NCI-H2227 (cell line): ENCODE data around the gene DLGAP1.
"Not testable (repeated sequence)": the region's sequence is repeated elsewhere in the genome, so short reads cannot be mapped to it uniquely, and the experiment has no call there.

Experiments used
- DNase-seq: peaks from one replicate; lab custom pipeline; 2025; ENCODE audit not compliant: unreplicated experiment; lab: John Stamatoyannopoulos, UW

DLGAP1 gene

DNA sequence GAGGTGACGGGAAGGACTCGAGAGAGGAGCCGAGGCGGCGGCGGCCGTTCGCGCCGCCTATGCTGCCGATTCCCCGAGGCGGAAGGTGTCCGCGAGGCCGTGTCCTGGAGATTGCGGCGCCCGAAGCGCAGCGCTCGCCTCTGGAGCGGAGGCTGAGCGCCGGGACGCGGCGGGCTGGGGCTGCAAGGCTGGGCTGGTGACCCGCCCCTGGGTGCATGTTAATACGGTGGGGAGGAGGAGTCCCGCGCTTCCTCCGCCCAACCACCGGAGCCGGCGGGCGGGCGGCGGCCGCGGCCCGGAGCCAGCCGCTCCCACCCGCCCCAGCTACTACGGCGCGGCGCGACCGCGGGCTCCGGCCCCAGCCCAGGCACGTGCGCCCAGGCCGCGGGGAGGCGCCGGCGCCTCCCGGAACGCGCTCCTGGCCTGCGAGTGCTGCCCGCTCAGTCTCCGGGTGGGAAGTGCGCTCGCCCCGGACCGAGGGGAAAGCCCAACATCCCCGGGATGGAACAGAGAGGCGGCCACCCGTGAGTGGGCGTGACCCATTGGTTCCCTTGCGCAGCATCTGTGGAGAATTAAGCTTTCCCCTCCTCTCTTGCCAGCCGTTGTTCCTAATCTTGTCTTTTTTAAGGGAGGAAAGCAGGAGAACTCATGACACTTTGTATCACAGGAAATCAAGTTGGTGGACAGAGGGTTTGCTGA lies at the start of gene DLGAP1:
Gene DLGAP1 (minus strand): TSS at position 195 of the 699 bp plus-strand sequence.
- peak; percentile 42 for DNase-seq

DNA sequence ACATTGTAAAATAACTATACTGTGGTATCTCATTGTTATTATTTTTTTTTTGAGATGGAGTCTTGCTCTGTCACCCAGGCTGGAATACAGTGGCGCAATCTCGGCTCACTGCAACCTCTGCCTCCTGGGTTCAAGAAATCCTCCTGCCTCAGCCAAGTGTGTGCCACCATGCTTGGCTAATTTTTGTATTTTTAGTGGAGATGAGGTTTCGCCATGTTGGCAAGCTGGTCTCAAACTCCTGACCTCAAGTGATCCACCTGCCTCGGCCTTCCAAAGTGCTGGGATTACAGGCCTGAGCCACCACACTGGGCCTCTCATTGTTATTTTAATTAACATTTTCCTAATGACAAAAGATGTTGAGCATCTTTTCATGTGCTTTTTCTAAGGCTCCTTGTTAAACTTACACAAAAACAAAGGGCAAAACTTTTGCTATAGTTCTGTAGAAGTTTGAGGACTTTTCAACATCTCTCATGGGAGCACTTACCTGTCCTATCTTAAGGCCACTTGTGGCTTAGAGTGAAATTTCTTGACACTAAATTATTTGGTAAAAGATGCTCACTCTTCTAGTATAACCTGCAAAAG lies 39.7 kb upstream of the DLGAP1 start:
- not testable (repeated sequence) for DNase-seq

DNA sequence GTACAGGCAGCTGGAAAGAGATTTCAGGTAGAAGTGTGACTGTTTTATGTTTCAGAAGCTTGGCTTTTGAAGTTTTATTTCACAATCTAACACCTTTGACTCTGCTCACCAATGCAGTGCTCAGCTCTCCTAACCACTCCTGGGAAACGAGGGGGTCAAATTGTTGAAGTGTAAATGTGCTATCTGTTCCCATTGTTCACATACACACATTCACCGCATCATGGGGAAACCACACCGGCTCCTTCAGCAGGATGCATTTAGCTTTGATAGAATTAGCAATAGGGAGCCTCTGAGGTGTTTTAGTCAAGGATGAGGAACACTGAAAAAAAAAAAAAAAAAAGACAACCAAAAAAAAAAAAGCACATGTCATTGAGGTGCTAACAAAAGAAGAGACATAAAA lies 13.4 kb upstream of the DLGAP1 start:
- no peak for DNase-seq

DNA sequence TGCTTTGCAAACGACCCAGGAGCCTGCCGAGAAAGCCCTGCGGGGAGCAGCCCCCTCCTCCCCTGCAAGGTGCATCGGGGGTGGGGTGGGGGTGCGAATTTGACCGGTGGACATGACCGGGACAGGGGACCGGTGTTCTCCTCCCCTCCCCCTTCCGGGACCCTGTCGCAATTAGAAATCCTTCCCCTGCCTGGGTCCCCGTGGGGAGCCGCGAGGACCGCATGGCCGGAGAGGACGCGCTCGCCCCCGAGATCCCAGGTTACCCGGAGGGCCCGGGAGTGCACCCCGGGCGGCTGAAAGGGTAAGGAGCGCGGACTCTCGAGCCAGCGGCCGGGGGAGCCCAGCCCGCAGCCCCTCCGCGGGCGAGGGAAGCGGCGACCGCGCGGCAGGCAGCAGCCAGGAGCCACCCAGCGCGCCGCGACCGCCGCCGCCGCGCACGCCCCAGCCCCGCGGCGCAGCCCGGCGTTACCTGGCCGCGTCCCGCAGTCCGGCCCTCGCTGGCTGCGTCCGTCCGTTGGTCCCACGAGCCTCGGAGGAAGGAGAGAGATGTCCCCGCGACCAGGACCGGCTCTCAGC lies 482 bp downstream of the DLGAP1 start:
- no peak for DNase-seq

DNA sequence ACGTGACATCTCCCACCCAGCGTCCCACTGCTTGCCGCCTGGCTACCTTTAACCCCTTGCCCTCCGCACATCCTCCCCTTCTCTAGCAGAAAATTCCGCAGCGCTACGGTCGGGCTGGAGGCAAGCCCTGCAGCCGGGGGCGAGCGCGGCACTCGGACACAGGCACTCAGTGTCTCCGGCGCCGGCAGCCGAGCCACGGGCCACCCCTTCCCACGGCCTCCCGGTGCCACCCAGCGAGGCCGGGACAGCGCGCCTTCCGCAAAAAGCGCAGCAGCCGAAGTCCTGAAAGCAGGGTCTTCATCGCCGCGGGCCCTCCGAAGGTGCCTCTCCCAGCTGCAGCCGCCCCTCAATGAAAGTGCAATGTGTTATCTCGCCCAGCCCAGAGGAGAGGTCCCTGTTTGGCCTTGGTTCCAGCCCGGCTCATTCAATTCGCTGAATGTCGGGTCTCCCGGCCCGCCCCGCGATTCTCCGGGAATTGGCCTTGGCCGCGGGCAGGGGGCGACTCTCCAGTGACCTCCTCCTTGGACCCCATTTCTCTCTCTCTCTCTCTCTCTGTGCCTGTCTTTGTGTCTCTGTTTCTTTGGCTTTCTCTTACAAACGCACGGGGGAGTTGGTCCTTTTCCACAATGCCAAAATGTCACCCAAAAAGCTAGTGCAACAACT lies 1.1 kb downstream of the DLGAP1 start:
- DNase-seq: no peak

DNA sequence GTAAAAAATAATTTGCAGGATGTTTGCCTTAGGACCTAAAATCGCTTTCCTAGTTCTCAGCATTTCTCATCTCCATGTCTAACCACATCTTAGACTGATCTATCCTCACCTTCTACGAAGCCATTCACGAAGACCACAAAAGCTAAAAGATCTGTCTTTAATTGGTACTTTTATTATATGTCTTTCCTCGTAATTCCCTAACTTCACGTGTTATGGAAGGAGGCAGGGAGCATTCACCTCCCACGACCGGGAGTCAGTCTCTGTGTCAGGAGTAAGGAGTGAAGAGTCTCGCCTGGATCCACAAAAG lies 1.6 kb downstream of the DLGAP1 start:
- DNase-seq: no peak

DNA sequence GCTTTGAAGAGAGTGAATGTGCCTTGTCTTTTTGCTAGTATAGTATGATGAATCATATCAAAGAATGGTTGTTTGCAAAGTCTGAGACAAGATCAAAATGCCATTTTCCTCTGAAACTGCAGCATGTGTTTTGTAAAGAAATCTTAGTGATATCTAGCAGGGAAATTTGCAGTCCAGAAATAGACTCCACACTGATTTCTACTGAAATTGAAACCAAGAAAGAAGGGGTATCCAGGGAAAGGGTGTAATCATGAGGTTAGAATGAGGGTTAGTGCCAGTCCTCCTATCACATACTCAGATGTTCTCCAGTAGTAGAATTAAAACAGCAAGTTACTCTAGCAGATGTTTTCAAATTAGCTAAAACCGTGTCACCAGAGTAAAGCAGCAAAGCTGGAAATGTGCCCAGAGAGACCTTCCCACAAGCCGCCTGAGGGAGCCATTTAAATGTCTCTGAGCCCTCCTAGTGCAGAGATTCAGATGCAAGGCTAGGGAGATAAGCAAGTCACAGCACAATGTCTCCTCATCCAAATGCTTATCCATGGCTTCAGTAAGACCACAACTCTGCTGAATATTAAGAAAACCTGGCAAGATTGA lies 4.9 kb downstream of the DLGAP1 start:
- DNase-seq: no peak

DNA sequence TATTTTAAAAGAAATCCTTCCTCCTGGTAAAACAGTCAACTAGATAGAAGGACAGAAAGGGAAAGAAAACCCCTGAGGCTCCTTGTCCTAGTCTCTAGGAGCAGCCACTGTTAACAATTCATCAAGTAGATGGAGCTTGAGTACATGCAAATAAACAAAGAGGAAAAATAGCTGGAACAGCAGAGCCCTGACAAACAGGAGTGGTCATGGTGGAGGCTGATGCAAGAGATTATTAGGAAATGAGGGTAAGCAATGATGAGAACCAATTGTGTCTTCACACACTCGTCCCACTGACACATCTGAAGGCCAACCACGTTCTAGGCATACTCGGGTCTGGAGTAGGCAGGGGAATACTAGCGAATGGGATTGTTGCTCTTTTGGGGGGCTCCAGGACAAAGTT lies 9.2 kb downstream of the DLGAP1 start:
- no peak for DNase-seq

DNA sequence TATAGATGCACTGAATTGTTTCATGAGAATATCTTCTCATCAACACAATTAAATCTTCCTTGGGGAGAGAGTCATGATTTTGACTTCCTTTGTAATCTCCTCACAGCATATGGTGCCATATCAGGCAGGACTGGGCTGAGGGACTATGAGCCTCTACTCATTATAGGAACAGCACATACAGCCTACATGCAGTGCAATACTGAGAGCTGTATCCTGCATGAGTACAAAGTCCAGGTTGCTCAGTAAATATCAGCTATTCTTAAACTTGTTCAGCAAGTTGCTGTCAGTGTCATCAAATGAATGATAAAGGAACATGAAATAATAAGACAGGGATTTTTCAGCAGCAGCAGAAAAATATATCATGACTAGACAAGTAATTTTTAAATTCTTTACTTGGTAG lies 10.8 kb downstream of the DLGAP1 start:
- no peak for DNase-seq

DNA sequence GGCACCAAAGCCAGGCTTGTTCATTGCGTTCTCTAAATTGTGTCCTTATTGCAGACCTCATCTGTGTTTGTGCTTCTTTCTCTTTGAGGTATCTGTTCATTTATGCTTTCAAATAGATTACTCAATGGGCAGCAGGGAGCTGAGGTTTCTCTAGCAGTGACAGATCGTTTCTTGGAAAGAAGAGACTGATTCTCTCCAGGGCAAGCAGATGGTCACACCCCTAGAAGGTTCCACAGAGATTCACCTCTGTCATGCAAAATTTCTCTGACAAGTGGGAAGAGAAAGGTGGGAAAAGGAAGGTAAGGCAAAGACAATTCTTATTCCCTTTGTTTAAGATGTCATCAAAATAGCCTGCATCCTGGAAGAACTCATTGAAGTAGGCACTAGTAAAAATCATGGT lies 14.0 kb downstream of the DLGAP1 start:
- DNase-seq: no peak

DNA sequence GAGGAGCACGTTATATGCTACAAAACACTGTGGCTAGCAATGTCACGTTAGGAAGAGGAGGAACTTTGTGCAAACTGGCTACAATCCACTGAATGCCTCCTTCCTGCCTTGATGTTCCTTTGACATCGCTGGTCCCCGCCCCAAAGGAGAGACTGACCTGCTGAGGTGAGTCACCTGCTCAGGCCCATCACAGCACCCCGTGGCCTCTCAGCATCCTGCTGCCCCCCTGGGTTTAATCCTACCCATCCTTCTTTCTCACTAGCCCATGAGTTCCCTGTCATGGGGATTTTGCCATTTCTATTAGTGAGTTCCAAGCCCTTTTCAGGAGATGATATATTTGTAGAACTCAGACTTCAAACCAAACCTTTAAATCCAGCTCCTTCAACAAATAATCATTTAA lies 16.2 kb downstream of the DLGAP1 start:
- DNase-seq: no peak

DNA sequence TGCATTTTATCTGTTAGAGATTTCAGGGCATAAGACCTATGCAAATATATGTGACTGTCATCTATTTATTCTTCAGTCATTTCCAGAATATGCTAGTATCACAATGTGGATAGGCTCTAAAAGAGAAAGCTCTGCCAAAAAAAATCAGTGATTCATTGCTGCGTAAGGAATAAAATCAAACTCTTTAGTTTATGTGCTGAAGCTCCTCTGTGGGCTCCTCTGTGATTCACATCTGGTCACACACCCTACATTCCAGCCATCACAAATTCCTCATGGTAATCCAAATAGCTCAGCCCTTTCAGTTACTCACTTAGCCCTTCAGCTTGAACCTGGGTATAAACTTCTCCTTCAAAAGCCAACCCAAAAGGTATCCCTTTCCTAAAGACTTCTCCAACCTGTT lies 21.4 kb downstream of the DLGAP1 start:
- DNase-seq: no peak

DNA sequence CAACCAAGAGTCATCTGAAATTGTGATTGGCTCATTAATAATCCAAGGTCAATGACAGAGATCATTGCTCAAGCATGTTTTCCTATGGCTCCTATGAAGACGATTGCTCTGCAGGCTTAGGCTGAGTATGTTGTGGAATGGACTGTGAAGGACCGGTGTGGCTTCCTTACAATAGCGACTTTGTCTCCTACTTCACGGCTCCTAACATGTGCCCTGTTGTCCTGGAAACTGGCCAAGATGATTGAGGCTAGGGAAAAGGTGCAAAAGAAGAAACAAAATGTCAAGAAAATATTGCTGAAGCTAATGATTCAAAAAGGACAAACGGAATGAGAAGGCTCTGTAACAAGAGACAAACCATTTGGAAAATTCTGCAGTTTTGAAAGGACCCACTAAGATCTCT lies 24.3 kb downstream of the DLGAP1 start:
- no peak for DNase-seq

DNA sequence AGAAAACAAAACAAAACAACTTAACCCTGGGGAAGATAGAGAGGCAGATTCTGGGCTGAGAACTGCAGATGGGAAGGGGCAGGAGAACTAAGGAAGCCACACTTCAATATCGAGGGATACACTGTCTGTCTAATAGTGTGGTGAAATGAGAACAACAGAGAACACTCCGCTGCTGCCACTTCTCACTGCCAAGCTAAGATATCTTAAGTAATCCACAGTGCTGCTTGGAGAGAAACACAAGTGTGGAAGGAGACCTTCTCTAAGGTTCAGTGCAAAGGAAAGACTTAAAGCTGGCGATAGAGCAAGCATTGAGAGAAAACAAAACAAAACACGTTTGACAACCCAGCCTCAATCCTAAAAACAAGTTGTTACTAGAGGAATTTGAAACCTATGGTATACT lies 37.4 kb downstream of the DLGAP1 start:
- no peak for DNase-seq

DNA sequence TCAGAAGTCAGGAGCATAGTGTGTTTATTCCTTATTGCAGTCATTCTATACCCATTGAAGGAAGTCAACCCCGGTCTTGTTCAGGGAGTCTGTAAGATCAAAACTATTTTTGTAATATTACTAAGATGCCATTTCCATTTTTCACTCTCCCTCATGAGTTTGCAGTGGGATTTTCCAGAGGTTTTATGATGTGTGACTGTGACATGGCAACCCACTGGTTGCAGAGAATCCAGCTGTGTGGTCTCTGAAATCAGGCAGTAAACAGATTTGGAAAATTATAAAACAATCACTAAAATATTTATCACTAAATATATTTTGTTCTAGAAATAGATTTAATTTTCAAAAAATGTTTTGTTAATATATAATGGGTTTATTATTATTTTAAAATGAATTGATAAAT lies 38.1 kb downstream of the DLGAP1 start:
- no peak for DNase-seq

DNA sequence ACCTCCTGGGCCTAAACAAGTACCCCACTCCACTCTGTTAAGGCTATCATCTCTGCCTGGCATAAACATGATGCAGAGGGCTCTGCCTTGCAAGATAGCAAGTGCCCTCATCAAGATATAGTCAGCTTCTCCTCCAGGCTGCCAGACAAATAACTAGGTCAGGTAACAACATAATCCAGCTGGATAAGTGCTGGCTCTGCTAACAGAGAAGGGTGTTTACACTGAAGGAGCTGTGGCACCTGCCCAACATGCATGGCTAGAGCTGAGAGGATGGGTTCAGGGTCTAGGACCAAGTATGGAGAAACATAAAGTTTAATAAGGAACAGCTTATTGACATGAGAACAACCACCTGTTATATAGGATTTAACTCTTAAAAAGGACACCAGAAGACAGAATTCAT lies 42.8 kb downstream of the DLGAP1 start:
- DNase-seq: no peak

DNA sequence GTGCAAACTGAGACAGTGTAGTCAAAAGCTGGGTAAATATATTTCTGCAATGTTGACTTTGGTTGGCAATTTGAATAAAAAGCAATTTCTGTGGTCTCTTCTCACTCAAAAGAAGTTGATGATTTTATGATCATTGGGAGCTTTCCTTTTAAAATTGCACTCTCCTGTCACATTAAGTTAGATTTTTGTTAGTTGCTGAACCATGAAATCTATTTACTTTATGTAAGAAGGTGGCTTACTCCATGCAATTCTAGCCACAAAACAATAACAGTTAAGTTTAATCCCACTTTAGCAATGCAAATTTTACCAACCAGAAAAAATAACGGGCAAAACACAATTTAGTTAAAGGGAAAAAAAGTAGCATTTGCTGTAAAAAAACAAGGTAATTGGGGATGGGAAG lies 48.3 kb downstream of the DLGAP1 start:
- DNase-seq: no peak

DNA sequence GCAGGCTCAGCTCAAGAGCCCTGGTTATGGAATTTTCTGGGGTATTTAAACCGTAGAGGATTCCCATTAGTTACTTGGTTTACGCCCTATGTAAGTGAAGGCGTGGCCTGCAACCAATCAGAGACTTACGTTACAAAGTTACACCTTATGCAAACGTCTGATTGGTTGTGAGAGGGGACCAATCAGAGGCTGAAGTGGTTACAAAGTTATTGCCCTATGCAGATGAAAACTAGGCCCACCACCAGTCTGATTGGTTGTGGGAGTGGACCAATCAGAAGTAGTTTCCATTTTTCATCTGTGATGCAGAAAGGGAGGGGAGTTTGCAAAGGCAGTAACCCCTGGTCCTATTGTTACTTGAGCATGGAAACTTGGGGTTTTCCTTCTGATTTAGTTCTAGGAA lies 49.1 kb downstream of the DLGAP1 start:
- no peak for DNase-seq

DNA sequence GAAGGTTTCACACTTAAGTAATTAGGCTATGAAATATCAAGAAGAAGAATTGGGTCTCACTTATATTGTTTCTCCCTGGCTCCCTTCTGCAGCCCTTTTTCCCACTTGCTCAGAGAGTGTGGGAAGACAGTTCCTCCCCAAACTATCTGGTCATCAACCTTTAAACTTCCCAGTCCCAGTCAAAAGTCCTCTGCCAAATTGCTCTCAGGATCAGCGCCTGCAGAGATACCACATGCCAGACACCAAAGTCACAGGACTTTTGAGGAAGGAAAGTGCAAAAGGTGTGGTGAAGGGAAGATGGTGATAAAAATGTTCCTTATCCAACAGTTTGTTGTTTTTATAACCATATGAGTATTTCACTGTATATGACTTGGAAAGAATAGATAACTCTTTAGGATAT lies 51.3 kb downstream of the DLGAP1 start:
- DNase-seq: no peak

DNA sequence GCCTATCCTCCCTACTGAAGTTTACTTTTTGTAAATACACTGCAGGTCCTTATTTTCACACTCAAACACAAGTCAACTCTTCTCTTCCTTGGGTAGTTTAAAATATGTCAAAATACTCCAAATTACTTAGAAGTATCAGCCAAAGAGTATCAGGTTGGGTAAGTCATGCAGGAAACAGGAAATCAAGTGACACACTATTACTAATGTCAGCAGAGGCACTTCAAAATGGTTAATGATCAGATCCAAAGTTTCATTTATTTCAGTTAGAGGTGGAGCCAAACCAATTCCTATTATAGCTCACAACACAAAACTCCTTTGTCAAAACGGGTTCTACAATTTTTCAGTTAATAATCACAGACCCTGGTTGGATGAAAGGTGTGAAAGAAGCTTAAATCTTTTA lies 54.2 kb downstream of the DLGAP1 start:
- DNase-seq: no peak

DNA sequence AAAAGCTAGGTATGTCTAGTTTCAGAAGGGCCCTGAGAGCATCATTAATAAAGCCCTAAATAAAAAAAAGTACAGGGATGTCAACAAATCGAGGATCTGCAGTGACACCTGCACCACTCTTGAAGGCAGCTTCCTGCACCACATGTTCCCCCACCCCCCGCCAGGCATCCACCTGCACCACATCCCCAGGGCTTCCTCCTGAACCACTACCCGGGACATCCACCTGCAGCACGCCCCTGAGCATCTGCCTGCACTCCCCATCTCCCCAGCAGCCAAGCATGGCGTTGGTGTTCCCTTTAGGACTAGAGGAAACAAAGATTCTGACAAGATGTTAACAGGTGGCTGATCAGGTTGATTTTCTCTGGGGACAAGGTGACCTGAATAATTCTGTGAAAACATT lies 55.2 kb downstream of the DLGAP1 start:
- DNase-seq: no peak

DNA sequence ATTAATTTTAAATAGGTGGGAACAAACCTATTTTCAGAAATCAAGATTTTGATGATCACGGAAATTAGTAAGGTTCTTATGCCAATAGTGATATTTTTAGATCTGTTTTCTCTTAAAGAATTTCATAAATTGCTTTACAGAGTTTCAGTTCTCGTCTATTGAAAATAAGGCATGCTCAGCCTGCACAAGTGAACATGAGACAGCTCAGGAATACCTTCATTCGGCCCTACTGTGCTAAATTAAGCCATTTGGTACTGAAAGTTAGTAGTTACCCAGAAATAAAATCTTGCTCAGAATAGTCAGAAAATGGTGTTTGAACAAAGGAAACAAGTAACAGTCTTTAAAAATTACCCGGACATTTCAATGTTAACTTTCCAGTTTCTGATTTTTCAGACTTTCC lies 60.4 kb downstream of the DLGAP1 start:
- no peak for DNase-seq
